ENCODE data around the gene NOL7.

NOL7 gene

DNA sequence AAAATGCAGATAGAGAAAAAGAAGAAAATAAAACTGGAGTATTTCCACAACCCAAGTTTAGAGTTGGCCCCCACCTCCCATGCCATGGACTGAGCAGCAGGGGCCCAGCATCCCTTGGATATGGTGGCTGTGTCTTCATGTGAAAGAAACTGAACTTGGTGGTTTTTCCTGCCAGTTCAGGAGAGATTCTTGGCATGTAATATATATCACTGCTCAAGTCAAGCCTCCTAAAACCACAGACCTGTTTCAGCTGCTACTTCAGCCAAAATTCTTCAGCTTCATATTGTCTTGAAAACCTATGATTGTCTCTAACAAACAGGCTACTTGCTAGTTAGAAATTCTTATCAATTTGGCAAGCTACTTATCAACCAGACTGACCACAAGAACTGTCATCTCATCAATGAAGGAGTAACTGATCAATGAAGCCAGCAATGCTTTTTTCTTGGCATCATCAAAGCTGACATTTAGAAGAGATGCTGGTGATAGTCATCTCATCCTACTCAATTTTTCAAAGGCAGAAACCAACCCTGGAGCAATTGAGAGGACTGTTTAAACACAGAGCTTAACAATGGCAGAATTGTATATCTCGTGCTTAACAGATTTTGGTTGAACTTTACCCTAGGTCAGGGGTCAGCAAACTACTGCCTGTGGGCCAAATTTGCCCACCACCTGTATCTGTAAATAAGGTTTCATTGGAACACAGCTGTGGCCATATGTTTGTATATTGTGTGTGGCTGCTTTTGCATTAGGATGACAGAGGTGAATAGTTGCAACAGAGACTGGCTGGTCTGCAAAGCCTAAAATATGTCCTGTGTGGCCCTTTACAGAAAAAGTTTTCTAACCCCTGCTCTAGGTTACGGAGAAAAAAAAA is 10.4 kb upstream of the NOL7 start:
- no peak for TF ChIP-seq TAF1 (IDR thresholded peaks at IDR 0.05; ENCODE audit: low read depth)
- TF ChIP-seq, protein P1, sequence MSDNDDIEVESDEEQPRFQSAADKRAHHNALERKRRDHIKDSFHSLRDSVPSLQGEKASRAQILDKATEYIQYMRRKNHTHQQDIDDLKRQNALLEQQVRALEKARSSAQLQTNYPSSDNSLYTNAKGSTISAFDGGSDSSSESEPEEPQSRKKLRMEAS (IDR thresholded peaks at IDR 0.05): no peak
- TF ChIP-seq, protein P2, sequence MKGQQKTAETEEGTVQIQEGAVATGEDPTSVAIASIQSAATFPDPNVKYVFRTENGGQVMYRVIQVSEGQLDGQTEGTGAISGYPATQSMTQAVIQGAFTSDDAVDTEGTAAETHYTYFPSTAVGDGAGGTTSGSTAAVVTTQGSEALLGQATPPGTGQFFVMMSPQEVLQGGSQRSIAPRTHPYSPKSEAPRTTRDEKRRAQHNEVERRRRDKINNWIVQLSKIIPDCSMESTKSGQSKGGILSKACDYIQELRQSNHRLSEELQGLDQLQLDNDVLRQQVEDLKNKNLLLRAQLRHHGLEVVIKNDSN (IDR thresholded peaks at IDR 0.05): no peak
- TF ChIP-seq NFIC (IDR thresholded peaks at IDR 0.05): no peak
- TF ChIP-seq CEBPB (IDR thresholded peaks at IDR 0.05): no peak
- TF ChIP-seq EGR1 (IDR thresholded peaks at IDR 0.05): no peak
- TF ChIP-seq CREB1 (IDR thresholded peaks at IDR 0.05; ENCODE audit: low read depth): no peak
- no peak for TF ChIP-seq TCF12 (IDR thresholded peaks at IDR 0.05; ENCODE audit: low read depth)
- TF ChIP-seq ZBTB7A (IDR thresholded peaks at IDR 0.05; ENCODE audit: low read depth): no peak
- TF ChIP-seq, protein P3, sequence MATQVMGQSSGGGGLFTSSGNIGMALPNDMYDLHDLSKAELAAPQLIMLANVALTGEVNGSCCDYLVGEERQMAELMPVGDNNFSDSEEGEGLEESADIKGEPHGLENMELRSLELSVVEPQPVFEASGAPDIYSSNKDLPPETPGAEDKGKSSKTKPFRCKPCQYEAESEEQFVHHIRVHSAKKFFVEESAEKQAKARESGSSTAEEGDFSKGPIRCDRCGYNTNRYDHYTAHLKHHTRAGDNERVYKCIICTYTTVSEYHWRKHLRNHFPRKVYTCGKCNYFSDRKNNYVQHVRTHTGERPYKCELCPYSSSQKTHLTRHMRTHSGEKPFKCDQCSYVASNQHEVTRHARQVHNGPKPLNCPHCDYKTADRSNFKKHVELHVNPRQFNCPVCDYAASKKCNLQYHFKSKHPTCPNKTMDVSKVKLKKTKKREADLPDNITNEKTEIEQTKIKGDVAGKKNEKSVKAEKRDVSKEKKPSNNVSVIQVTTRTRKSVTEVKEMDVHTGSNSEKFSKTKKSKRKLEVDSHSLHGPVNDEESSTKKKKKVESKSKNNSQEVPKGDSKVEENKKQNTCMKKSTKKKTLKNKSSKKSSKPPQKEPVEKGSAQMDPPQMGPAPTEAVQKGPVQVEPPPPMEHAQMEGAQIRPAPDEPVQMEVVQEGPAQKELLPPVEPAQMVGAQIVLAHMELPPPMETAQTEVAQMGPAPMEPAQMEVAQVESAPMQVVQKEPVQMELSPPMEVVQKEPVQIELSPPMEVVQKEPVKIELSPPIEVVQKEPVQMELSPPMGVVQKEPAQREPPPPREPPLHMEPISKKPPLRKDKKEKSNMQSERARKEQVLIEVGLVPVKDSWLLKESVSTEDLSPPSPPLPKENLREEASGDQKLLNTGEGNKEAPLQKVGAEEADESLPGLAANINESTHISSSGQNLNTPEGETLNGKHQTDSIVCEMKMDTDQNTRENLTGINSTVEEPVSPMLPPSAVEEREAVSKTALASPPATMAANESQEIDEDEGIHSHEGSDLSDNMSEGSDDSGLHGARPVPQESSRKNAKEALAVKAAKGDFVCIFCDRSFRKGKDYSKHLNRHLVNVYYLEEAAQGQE (IDR thresholded peaks at IDR 0.05; ENCODE audit: low read depth): no peak
- no peak for TF ChIP-seq TEAD4 (IDR thresholded peaks at IDR 0.05)
- no peak for TF ChIP-seq RAD21 (IDR thresholded peaks at IDR 0.05; ENCODE audit: low read depth)
- no peak for TF ChIP-seq YY1 (IDR thresholded peaks at IDR 0.05; ENCODE audit: low read depth)
- no peak for TF ChIP-seq FOXM1 (IDR thresholded peaks at IDR 0.05; ENCODE audit: borderline replicate concordance, low read depth)
- no peak for TF ChIP-seq EP300 (IDR thresholded peaks at IDR 0.05; ENCODE audit: borderline replicate concordance)

DNA sequence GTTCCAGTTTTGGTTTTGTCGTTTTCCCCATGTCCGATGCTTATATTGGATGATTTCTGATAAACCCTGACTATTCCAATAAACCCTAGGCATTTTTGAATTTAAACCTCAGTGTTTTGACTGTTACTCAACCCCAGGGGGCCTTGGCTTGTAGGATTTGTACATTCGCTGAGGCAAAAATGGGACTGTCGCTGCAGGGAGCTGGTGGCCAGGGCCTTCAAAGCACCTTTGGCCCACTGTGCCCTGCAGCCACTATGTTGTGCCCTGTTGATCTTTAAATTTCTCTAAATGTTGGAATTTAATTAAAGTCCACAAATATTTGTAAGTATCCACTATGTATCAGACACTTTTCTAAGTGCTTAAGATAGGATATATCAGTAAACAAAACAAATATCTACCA is 9.5 kb upstream of the NOL7 start:
- no peak for TF ChIP-seq NFIC (IDR thresholded peaks at IDR 0.05)
- no peak for TF ChIP-seq EGR1 (IDR thresholded peaks at IDR 0.05)
- no peak for TF ChIP-seq TCF12 (IDR thresholded peaks at IDR 0.05; ENCODE audit: low read depth)
- TF ChIP-seq RAD21 (IDR thresholded peaks at IDR 0.05; ENCODE audit: low read depth): no peak
- TF ChIP-seq TAF1 (IDR thresholded peaks at IDR 0.05; ENCODE audit: low read depth): no peak
- no peak for TF ChIP-seq CREB1 (IDR thresholded peaks at IDR 0.05; ENCODE audit: low read depth)
- no peak for TF ChIP-seq CEBPB (IDR thresholded peaks at IDR 0.05)
- TF ChIP-seq, protein P2 (IDR thresholded peaks at IDR 0.05): no peak
- no peak for TF ChIP-seq TEAD4 (IDR thresholded peaks at IDR 0.05)
- TF ChIP-seq ZBTB7A (IDR thresholded peaks at IDR 0.05; ENCODE audit: low read depth): no peak

DNA sequence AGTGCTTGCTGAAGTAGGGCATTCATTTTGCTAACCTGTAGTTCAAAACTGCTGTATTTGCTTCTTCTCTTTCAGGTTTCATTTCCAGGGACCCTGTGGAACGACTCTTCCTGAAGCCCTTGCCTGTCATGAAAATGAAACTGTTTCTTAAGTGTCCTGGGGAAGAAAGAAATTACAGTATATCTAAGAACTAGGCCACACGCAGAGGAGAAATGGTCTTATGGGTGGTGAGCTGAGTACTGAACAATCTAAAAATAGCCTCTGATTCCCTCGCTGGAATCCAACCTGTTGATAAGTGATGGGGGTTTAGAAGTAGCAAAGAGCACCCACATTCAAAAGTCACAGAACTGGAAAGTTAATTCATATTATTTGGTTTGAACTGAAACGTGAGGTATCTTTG is 3.4 kb upstream of the NOL7 start:
- TF ChIP-seq, protein P3 (IDR thresholded peaks at IDR 0.05; ENCODE audit: low read depth): no peak
- TF ChIP-seq, protein P1 (IDR thresholded peaks at IDR 0.05): no peak

DNA sequence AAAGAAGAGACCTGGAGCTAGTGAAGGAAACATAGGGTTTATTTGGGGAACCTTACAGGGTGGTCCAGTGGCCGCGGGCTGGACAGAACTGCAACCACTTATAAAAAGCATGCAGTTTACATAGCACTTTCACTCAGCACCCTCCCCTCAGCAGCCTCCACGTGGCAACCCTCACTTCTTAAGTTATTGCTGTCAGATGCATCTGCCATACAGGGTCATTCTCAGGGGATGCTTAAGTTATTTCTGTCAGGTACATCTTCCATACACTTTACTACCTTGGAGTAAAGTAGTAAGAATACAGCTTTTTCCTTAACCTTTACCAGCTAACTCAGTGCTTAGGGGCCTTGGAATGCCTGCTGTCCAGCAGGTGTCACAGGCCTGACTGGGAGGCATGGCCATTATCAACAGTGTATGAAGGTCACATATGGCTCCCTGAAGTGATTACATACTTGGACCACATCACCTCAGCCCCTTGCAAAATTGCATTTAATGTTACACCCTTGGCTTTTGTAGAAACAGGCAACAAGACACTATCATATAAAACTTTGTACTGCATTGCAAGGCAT is 2.0 kb upstream of the NOL7 start:
- TF ChIP-seq CREB1 (IDR thresholded peaks at IDR 0.05; ENCODE audit: low read depth) (no peak), NFIC (IDR thresholded peaks at IDR 0.05) (no peak), TEAD4 (IDR thresholded peaks at IDR 0.05) (no peak), TAF1 (IDR thresholded peaks at IDR 0.05; ENCODE audit: low read depth) (no peak), ZBTB7A (IDR thresholded peaks at IDR 0.05; ENCODE audit: low read depth) (no peak), CEBPB (IDR thresholded peaks at IDR 0.05) (no peak), EGR1 (IDR thresholded peaks at IDR 0.05) (no peak), EP300 (IDR thresholded peaks at IDR 0.05; ENCODE audit: borderline replicate concordance) (no peak), RAD21 (IDR thresholded peaks at IDR 0.05; ENCODE audit: low read depth) (no peak), YY1 (IDR thresholded peaks at IDR 0.05; ENCODE audit: low read depth) (no peak), FOXM1 (IDR thresholded peaks at IDR 0.05; ENCODE audit: borderline replicate concordance, low read depth) (no peak), TCF12 (IDR thresholded peaks at IDR 0.05; ENCODE audit: low read depth) (no peak)
- TF ChIP-seq, protein P1 (IDR thresholded peaks at IDR 0.05): no peak
- TF ChIP-seq, protein P2 (IDR thresholded peaks at IDR 0.05): no peak
- TF ChIP-seq, protein P3 (IDR thresholded peaks at IDR 0.05; ENCODE audit: low read depth): no peak
